ENCODE results near the gene SIVA1.

The SIVA1 gene

GRCh38 chr14:104784218-104784568, 31.2 kb downstream of the SIVA1 start:
- no peak for TF ChIP-seq CTCF (IDR thresholded peaks at IDR 0.05; ENCODE audit: borderline replicate concordance, insufficient read depth, low read depth, low read length)
- no peak overlapping the region for H3K4me3 ChIP-seq (ENCODE audit: low read depth, low read length)

- H3K4me3 ChIP-seq (ENCODE audit: low read depth, low read length), result no peak overlapping the region
- no peak for TF ChIP-seq CTCF (IDR thresholded peaks at IDR 0.05; ENCODE audit: borderline replicate concordance, insufficient read depth, low read depth, low read length)
Observed at GRCh38 chr14:104784846-104785707, 32.1 kb downstream of the SIVA1 start.

- no peak for TF ChIP-seq CTCF (IDR thresholded peaks at IDR 0.05; ENCODE audit: borderline replicate concordance, insufficient read depth, low read depth, low read length)
- no peak overlapping the region for H3K4me3 ChIP-seq (ENCODE audit: low read depth, low read length)
Observed at GRCh38 chr14:104785708-104786080, 32.7 kb downstream of the SIVA1 start.

- H3K4me3 ChIP-seq (ENCODE audit: low read depth, low read length), result no peak overlapping the region
- TF ChIP-seq CTCF (IDR thresholded peaks at IDR 0.05; ENCODE audit: borderline replicate concordance, insufficient read depth, low read depth, low read length), result no peak
Observed at GRCh38 chr14:104786091-104786586, 33.2 kb downstream of the SIVA1 start.

- H3K4me3 ChIP-seq (ENCODE audit: low read depth, low read length), result no peak overlapping the region
- TF ChIP-seq CTCF (IDR thresholded peaks at IDR 0.05; ENCODE audit: borderline replicate concordance, insufficient read depth, low read depth, low read length), result no peak
Observed at GRCh38 chr14:104786726-104787675, 34.1 kb downstream of the SIVA1 start.

- TF ChIP-seq CTCF (IDR thresholded peaks at IDR 0.05; ENCODE audit: borderline replicate concordance, insufficient read depth, low read depth, low read length), result no peak
- H3K4me3 ChIP-seq (ENCODE audit: low read depth, low read length), result no peak overlapping the region
Observed at GRCh38 chr14:104787736-104788135, 34.8 kb downstream of the SIVA1 start.

Data from GM12875 (cell line).